Activated CD8-positive, alpha-beta T cell treated with anti-CD3 and anti-CD28 coated beads for 36 hours (primary cell): ENCODE results near the gene FRYL. TPM values are rescaled to one million over a fixed set of nuclear protein-coding genes. Genes with fewer than 3 reads are reported as not detected.
A peak's percentile ranks its signal among the peaks of the same experiment; 100 is the strongest.
"Not testable (repeated sequence)": the region's sequence is repeated elsewhere in the genome, so short reads cannot be mapped to it uniquely, and the experiment has no call there.

ENCODE experiments used
- ATAC-seq: fragments of 200-7000 bp; cut with Tn5 transposase; one replicate; pipeline ENCODE4 v1.10.0; 2021; ENCODE audit warnings: mild to moderate bottlenecking, moderate library complexity
- CTCF ChIA-PET: fragments of 350-600 bp; sonication (Branson Sonifier 250); formaldehyde crosslinking; loops from one replicate; lab custom pipeline; 2021; ENCODE audit warnings: antibody characterized with exemption; lab: Charles Lee
- POLR2A ChIA-PET: fragments of 350-600 bp; sonication (Branson Sonifier 250); formaldehyde crosslinking; loops from one replicate; lab custom pipeline; 2021; ENCODE audit warnings: antibody characterized with exemption; lab: Charles Lee
- DNase-seq: peaks from one replicate; pipeline ENCODE4 v3.0.0-alpha.2; 2020
- H3K27ac Mint-ChIP-seq: one replicate; pipeline ENCODE4 v1.8.0; 2021; ENCODE audit warnings: mild to moderate bottlenecking, mixed read lengths
- H3K27me3 Mint-ChIP-seq: one replicate; pipeline ENCODE4 v1.8.0; 2021; ENCODE audit warnings: mixed read lengths
- H3K36me3 Mint-ChIP-seq: one replicate; pipeline ENCODE4 v1.8.0; 2021; ENCODE audit warnings: low read depth, mixed read lengths
- H3K4me1 Mint-ChIP-seq: one replicate; pipeline ENCODE4 v1.8.0; 2021; ENCODE audit warnings: low read depth, mixed read lengths
- H3K4me3 Mint-ChIP-seq: one replicate; pipeline ENCODE4 v1.8.0; 2021; ENCODE audit warnings: mild to moderate bottlenecking, moderate library complexity, mixed read lengths
- H3K9me3 Mint-ChIP-seq: one replicate; pipeline ENCODE4 v1.8.0; 2021; ENCODE audit warnings: mixed read lengths
- intact Hi-C: fragments of 100-400 bp; cut with micrococcal nuclease; formaldehyde crosslinking; loops from one replicate; pipeline ENCODE4 v1.10.0; 2022
- total RNA-seq, 2 experiments: library from RNA; stranded (reverse); gene quantifications; one replicate each; pipeline ENCODE4 v1.2.3, GENCODE V29; 2021
- TF ChIP-seq, protein P1 (sequence below): fragments of 200-600 bp; IDR thresholded peaks from one replicate; pipeline ENCODE4 v1.8.0; 2022; ENCODE audit warnings: antibody characterized with exemption, mild to moderate bottlenecking

The FRYL gene
- total RNA-seq, result 10 to 100 TPM; 66.6 to 73.2 TPM

DNA sequence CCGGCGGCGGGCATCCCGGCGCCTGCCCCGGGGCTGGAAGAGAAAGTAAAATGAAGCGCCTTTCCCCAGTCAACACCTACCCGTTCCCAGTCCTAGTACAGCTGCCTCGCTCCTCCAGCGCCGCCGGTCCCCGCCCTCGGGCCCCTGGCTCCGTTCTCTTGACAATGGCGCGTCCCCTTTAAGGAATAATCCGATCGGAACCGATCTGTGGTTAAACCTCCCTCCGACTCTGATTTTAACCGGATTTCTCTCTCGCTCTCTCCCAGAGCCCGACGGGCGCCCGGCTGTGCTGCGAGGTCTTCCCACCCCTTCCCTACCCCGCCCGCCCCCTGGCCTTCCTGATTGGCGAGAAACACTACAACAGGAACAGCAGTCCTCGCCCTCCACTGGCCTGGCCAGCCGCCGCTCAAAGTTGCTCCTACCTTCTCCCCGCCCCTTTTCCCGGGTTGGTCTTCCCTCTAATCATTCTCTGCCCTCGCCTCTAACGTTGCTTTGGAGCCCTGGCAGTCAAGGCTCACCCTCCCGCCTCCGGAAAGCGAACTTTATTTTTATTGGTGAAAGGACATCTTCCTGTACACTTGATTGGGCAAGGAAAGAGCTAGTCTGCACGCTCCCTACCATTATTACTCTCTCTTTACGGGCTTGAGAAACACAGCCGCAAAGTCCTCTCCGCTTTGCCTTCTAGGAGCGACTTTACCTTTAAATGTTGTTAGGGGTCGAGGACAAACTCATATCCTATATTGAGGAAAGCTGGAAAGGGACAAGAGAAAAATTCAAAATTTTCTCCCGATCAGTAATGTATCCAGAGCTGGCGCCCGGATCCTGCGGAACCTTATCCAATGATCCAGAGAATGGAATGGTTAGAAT is at the start of gene FRYL:
TSS of gene FRYL (minus strand) at position 282 of the 867 bp plus-strand sequence. CDS start 145,869 bp downstream, outside the sequence.
- TF ChIP-seq, protein P1, sequence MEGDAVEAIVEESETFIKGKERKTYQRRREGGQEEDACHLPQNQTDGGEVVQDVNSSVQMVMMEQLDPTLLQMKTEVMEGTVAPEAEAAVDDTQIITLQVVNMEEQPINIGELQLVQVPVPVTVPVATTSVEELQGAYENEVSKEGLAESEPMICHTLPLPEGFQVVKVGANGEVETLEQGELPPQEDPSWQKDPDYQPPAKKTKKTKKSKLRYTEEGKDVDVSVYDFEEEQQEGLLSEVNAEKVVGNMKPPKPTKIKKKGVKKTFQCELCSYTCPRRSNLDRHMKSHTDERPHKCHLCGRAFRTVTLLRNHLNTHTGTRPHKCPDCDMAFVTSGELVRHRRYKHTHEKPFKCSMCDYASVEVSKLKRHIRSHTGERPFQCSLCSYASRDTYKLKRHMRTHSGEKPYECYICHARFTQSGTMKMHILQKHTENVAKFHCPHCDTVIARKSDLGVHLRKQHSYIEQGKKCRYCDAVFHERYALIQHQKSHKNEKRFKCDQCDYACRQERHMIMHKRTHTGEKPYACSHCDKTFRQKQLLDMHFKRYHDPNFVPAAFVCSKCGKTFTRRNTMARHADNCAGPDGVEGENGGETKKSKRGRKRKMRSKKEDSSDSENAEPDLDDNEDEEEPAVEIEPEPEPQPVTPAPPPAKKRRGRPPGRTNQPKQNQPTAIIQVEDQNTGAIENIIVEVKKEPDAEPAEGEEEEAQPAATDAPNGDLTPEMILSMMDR, result no peak
- peaks cover 4% of the 10 kb centered on the region for H3K36me3 Mint-ChIP-seq
- no peaks in the 10 kb centered on the region for H3K27me3 Mint-ChIP-seq
- ATAC-seq (peak; percentile 94), DNase-seq (peak; percentile 100)
- H3K4me1 Mint-ChIP-seq, result peaks cover 43% of the 10 kb centered on the region
- ChIA-PET POLR2A (interaction anchor here (0.7 to 1.8 kb wide), 6 partner anchors 11 to 115 kb away, joined by 3 to 4 read pairs (median 4); no protein-coding TSS in a partner anchor), CTCF (interaction anchor here (0.7 to 1.6 kb wide), 5 partner anchors 11 to 202 kb away, joined by 3 to 5 read pairs (median 4); partner anchors contain the start of gene OCIAD2)
- intact Hi-C loops, result loop anchor here (2.0 to 10.0 kb wide), 3 partner anchors 51 to 205 kb away; partner anchors contain the start of gene OCIAD1
- peak within 1 kb of the TSS; percentile 88 for H3K4me3 Mint-ChIP-seq
- H3K27ac Mint-ChIP-seq, result peak within 1 kb of the TSS; percentile 97
- no peaks in the 10 kb centered on the region for H3K9me3 Mint-ChIP-seq

DNA sequence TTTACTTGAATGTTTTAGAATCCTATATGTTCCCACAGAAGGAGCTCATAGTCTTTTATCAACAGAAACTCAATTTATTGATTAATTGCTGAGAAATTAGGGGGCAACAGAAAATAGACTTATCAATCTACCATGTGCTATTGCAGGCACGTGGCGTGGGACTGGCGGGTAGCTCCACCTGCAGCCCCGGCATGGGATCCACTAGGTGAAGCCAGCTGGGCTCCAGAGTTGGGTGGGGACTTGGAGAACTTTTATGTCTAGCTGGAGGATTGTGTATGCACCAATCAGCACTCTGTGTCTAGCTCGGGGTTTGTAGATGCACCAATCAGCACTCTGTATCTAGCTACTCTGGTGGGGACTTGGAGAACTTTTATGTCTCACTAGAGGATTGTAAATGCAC is 47.5 kb upstream of the FRYL start:
- TF ChIP-seq, protein P1, result no peak
- Mint-ChIP-seq H3K36me3 (peaks cover 10% of the 10 kb centered on the region), H3K27ac (no peak overlapping the region), H3K4me1 (peaks cover 15% of the 10 kb centered on the region), H3K9me3 (peaks cover 4% of the 10 kb centered on the region), H3K4me3 (no peak overlapping the region), H3K27me3 (no peaks in the 10 kb centered on the region)
- DNase-seq, result no peak
- ATAC-seq, result no peak
- ChIA-PET CTCF (interaction anchor here (1.0 to 1.2 kb wide), 2 partner anchors 10 to 12 kb away, joined by 3 to 4 read pairs; no protein-coding TSS in a partner anchor), POLR2A (no interaction called here)
- intact Hi-C loops, result no loop called here

DNA sequence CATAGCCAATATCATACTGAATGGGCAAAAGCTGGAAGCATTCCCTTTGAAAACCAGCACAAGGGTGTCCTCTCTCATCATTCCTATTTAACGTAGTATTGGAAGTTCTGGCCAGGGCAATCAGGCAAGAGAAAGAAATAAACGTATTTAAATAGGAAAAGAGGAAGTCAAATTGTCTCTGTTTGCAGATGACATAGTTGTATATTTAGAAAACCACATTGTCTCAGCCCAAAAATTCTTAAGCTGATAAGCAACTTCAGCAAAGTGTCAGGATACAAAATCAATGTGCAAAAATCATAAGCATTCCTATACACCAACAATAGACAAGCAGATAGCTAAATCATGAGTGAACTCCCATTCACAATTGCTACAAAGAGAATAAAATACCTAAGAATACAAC is 41.4 kb upstream of the FRYL start:
- POLR2A ChIA-PET, result not testable (repeated sequence)

DNA sequence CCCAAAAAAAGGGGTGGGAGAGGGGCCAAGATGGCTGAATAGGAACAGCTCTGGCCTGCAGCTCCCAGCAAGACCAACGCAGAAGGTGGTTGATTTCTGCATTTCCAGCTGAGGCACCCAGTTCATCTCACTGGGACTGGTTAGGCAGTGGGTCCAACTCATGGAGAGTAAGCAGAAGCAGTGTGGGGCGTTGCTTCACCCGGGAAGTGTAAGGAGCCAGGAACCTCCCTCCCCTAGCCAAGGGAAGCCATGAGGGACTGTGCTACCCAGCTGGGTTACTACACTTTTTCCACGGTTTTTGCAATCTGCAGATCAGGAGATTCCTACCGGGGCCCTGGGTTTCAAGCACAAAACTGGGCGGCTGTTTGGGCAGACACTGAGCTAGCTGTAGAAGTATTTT is 36.9 kb upstream of the FRYL start:
- Mint-ChIP-seq H3K4me1 (peaks cover 7% of the 10 kb centered on the region), H3K36me3 (no peaks in the 10 kb centered on the region), H3K27ac (no peak overlapping the region), H3K4me3 (no peak overlapping the region), H3K9me3 (no peaks in the 10 kb centered on the region), H3K27me3 (peaks cover 7% of the 10 kb centered on the region)
- ChIA-PET POLR2A (no interaction called here), CTCF (no interaction called here)
- intact Hi-C loops, result no loop called here
- TF ChIP-seq, protein P1, result no peak
- ATAC-seq (no peak), DNase-seq (no peak)

More for the DNA sequence above, 41.4 kb upstream of the FRYL start:
- H3K36me3 Mint-ChIP-seq, ATAC-seq, CTCF ChIA-PET, H3K4me3 Mint-ChIP-seq, H3K4me1 Mint-ChIP-seq, DNase-seq, H3K27ac Mint-ChIP-seq, H3K9me3 Mint-ChIP-seq, H3K27me3 Mint-ChIP-seq, intact Hi-C loops: not testable (repeated sequence)

DNA sequence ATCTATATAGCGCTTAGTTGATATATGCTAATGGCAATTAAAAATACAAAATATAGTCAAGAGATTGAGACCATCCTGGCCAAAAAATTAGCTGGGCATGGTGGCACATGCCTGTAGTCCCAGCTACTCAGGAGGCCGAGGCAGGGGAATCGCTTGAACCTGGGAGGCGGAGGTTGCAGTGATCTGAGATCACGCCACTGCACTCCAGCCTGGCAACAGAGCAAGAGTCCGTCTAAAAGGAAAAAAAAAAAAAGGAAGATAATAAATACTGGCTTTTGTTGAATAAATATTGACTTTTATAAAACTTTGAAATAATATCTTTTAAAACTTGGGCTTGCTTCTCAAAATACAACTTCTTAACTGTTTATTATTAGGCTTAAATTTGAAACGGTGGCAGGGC is 36.2 kb upstream of the FRYL start:
- H3K36me3 Mint-ChIP-seq, intact Hi-C loops, CTCF ChIA-PET: not testable (repeated sequence)

DNA sequence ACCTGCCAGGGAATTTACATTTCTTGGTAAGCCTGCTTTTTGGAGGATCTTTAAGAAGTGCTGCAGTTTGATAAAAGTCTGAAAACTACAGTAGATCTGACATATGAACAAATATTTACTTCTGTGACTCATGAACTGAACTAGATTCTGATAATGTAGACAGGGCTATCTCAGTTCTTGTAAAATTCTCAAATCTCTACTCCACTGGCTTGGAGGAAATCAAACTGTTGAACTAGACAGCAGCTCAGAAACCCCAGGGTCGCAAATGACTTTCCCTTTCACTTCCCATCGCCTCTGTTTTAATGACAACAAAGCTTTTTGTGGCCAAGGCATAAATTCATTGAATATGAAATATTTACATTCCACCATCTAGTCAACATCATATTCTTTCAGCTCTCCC is 35.4 kb upstream of the FRYL start:
- Mint-ChIP-seq H3K4me3 (no peak overlapping the region), H3K27me3 (peaks cover 6% of the 10 kb centered on the region), H3K9me3 (no peaks in the 10 kb centered on the region), H3K27ac (no peak overlapping the region), H3K36me3 (no peaks in the 10 kb centered on the region), H3K4me1 (peaks cover 7% of the 10 kb centered on the region)
- POLR2A ChIA-PET, result no interaction called here
- TF ChIP-seq, protein P1, result no peak
- DNase-seq (no peak), ATAC-seq (no peak)
- CTCF ChIA-PET, result interaction anchor here (1.3 kb wide), 1 partner anchor 12 kb away, joined by 4 read pairs; no protein-coding TSS in a partner anchor
- intact Hi-C loops, result no loop called here

More for the DNA sequence above, 36.2 kb upstream of the FRYL start:
- DNase-seq, H3K9me3 Mint-ChIP-seq, POLR2A ChIA-PET, H3K4me1 Mint-ChIP-seq, ATAC-seq, H3K27me3 Mint-ChIP-seq, H3K4me3 Mint-ChIP-seq, H3K27ac Mint-ChIP-seq: not testable (repeated sequence)
